ENCODE measurements around the gene NUMA1.

NUMA1 gene

DNA sequence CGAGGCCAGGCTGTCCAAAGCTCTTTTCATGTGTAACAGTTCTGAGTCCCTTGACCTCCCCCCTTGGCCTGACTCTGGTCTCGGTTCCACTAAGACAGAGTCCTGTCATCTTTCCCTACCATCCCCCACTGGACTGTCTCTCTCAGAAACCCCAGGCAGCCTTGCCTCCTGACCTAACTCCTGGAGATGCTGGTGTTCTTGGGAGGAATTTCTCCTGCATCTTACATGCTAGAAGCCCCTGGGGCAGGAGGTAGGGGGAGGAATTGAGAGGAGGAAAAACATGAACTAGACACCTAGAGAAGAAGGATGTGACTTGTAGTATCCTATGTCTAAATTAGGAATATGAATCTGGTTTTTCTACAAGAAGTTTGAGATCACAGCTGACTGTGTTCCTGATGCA, 82.3 kb downstream of the NUMA1 start:
- DNase-seq, result no peak

DNA sequence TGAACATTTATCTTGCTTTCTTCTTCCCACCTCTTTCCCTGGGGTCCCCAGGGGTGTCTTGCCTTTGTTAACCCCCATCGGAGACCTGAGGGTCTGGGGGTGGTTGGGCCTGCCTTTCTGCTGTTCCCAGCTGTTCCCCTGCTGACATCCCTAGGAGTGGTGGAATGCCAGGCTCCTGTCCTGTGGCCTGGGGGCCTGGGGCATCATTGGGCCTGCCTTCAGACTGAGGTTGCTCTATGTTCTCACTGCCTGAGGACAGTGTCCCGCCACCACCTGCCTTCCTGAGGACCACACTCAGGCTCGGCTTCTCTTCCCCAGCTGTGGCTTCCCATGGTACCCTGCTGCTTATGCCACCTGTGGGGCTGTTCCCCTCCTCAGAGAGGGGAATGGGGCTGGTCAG, 82.7 kb downstream of the NUMA1 start:
- no peak for DNase-seq

DNA sequence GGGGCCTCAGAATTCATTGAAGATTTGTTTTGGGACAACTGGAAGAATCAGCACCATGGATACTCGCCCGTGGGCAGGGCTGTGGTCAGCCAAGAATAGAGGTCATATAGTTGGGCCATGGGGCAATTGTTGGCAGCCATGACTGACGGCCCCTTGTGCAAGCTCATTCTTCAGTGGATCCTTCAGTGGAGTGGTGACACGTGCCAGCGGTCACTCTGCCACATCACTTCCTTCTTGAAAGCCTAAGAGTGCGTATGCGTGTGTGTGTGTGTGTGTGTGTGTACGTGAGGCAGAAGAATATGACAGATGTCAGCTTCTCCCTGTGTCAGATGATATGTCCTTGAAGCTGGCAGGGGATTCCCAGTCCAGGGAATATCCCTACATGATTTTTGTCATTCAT, 83.4 kb downstream of the NUMA1 start:
- DNase-seq, result peak; percentile 80

DNA sequence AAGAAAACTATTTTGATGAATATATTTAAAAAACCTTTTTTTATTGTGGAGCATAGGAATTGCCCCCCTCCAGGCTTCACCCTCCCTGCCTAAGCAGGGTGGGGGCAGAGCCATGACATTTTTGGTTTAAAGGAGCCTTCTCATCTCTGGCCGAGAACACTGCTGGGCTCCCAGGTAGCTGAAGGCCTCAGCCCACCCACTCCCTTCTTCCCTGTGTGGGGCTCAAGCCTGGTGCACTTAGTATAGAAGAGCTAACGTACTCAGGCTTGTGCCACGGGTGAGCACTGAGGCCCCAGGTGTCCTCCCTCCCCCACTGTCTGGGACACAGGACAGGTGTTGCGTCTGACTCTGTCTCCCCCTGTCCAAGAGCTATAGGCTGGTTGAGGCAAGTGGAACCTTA, 83.8 kb downstream of the NUMA1 start:
- no peak for DNase-seq

DNA sequence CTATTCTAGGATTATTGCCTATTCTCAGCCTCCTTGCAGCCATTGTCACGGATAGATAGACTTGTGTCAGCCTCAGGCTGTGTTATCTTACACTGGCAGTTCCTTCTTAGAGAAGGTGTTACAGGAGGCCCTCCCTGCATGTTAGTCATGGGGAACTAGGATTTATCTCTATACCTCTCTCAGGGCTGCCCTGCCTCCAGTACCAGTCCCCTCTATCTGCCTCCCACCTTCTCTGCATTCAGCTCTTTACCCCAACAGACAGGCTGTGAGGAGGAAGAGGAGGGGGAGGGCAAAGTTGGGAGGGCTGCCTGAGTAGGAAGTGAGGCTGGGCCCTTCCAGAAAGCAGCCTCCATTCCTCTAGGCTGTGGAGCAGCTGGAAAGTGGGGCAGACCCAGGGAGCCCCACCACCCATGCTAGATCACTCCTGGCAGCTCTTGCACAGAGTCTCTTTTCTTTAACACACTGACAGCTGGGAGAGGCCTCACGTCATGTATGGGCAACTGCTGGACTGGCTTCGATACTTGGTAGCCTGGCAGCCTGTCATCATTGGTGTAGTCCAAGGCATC, 84.5 kb downstream of the NUMA1 start:
- no peak for DNase-seq

DNA sequence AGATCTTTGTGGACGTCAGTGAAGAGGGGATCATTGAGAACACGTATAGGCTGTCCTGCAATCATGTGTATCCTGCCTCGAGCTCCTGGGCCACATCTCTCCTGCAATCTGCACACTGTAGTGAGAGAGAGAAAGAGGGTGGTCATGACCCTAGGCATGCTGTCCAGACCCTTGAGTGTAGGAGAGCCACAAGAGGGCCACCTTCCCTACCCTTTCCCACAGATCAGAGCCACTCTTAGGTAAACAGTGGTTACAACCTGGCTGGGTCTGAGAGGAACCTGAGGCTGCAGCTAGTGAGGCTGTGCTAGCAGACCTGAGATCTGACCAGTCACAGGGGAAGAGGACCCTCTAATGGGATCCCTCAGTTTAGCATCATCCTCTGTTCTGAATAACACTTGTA, 85.6 kb downstream of the NUMA1 start:
- no peak for DNase-seq

DNA sequence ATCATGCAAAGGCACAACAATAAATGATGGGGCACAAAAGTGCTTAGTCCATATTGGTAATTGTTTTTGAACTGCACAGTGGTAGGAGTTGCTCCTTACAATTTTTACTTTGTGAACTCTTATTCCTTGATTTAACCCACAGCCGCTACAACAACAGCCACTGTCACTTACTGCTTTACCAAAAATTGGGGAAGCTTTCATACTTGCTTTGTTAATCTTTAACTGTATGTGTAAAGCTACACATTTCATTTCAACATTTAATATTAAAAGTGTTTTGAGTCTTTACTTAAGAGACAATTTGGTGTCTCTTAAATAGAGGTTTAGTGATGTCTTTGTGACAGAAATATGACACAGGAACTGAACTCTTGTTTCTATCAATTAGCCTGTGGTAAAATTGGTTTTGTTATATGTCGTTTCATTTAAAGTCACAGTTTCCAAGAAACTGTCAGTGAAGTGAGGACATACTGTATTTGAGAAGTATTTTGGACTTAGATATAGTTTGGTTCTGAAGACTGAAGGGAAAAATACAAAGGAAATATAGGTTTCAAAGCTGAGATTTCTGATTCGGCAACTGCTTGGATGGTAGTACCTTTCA, 88.1 kb downstream of the NUMA1 start:
- DNase-seq, result no peak

DNA sequence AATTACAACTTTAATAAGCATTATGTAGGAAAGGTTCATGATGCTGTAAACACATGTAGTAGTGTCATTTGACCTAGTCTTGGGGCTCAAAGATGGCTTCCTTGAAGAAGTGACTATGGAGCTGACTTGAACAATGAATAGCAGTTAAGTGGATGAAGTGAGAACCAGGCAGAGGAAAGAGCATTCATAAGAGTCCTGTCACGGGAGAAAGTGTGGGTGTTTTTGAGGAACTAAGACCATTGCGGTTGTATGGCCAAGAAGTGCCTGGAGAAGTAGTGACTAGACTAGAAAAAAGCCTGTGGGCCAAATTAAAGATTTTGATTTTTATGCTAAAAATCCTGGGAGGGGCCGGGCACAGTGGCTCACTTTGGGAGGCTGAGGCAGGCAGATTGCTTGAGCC, 88.8 kb downstream of the NUMA1 start:
- peak; percentile 36 for DNase-seq

DNA sequence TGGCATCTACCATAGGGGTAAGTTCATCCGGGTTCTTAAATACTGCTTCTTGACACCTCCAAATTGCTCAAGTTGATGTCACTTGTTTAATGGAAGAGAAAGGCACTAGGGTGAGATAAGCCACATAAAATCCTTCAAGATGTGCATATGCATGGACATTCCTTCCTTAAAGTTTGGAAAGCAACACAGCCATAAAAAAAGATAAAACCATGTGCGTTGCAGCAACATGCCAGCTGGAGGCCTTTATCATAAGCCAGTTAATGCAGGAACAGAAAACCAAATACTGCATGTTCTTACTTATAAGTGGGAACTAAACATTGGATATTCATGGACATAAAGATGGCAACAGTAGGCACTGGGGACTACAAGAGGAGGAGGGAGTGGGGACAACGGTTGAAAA, 89.6 kb downstream of the NUMA1 start:
- no peak for DNase-seq

DNA sequence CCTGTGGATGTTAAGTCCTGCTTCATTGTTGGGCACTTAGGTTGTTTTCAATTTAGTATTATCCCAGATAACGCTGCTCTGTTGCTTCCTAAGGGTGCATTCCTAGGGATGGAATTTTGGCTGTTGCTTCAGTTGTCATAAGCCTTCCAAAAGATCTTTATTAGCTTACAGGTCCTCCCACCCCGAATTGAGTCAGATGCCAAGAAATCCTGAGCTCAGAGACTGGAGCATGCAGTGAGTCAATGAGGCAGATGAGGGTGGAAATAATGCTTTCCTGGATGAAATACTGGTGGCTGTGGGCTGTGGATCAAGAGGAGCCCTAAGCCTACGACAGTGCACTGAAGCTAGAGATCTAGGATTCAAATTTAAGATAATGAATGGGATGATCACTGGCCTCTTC, 92.3 kb downstream of the NUMA1 start:
- DNase-seq, result no peak

DNA sequence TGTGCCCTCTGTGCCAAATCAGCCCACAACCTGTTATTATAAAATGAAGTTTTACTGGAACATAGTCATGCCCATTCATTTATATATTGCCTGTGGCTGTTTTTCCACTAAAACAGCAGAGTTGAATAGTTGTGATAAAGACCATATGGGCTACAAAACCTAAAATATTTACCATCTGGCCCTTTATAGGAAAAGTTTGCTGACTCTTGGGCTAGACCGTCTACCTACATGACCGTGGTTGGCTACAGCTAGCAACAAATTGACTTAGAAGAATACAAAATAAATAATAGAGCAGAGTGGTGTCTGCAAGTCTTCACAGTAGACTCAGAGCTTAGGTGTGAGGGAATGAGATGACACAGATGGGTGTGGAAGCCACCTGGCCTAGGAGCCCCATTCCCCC, 92.8 kb downstream of the NUMA1 start:
- no peak for DNase-seq

DNA sequence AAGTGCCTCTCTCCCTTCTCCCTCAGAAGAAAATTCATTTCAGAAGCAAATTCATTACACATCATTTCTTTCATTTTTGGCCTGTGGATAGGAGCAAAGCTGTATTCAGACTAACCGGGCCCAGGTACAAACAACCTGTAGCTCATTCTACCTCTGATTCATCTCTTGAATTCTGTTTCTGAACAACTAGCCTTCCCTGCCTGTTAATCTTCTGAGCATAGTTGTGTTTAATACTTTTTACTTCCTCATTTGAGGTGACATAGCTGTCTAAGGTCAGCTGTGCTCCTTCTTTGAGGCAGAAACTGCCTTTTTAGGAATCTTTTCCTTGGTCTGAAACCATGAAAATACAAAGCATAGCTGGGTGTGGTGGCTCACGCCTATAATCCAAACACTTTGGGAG, 94.2 kb downstream of the NUMA1 start:
- no peak for DNase-seq

DNA sequence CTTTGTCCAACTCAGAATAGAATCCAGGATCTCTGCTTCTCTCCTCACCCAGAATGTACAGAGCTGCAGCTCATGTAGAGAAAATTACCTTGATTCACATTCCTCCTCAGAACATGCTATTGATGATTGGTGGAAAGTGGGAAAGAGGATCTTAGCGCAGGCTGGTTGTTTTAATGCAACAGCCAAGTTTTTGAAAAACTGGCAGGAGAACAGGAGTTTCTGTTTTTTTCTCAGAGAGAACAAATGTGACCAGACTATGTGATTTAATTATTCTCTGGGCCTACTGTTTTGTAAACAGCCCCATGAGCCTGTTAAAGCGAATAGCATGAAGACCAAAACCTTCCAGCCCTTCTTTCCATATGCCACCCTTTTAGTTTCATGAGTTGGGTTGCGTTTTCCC, 100.7 kb downstream of the NUMA1 start:
- DNase-seq, result no peak

DNA sequence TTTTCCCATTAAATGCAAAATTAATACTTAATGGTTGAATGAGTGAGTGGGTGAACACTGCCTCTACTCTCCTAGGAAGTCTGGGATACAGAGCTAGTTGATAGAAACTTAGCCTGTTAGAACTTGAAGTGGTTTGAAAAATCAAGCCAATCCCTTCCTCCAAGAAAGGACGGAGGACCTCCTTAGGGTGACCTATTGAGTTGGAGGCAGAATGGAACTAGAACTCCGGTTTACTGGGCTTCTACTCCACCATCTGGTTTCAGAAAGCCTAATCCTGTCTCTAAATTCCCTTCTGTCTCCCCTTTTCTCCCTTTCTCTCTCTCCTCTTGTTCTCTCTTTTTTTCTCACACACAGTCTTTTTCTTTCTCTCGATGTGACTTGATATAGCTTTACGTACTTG, 101.2 kb downstream of the NUMA1 start:
- no peak for DNase-seq

DNA sequence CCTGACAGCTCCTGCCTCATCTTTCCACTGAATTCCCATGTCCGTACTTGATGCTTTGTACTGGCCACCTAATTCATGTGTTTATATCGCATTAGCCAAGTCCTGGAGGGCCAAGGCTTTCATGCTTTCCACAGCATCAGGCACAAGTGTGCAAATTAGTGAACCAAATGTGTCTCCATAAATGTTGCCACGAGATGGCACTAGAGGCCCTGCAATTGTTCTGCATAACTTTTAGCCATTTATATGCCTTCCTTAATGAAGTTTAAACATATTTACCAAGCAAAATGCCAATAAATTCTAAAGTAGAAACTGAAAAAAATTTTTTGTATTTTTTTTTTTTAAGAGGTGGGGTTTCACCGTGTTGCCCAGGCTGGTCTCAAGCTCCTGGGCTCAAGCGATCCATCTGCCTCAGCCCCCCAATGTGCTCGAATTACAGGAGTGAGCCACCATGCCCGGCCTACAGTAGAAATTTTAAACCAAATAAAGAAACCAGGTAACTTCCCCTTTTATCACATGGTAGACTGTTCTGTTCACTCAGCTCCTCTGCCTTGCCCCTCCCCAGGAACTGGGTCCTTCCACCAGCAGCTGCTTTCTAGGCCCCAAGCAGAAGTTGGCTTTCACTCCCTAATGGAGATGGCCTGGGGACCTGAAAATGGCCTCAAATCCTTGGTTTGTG, 102.5 kb downstream of the NUMA1 start:
- peak; percentile 61 for DNase-seq

DNA sequence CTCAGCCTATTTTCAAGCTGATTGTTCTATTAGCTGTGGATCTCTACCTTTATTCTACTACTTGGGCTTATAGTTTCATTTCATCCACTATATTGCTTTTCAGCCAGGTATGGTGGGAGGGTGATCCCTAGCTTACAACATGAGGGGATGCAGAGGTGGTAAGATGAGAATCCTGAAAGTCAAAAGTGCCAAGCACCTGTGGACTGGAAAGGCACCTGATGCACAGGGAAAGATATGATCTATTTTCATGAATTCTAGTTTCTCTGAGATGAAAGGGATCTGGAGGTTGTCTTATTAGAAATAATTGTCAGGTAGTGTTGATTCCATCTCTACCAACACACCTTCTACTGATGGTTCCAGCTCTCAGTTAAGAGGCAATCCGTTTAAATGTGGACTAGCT, 103.3 kb downstream of the NUMA1 start:
- DNase-seq, result no peak

DNA sequence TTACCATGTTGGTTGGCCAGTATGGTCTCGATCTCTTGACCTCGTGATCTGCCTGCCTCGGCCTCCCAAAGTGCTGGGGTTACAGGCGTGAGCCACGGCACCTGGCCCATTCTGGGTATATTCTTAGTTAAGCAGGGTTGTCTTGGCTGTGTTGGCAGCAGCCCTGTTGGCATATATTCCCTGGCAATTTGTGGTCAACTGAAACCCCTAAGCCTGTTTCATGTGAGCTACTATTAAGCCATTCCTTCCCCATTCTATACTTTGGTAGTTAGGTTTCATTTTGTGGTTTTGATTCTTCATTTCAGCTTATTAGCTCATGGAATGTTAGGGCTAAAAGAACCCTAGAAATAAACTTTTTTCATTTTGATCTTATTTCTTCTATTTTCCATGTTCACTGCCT, 103.8 kb downstream of the NUMA1 start:
- no peak for DNase-seq

DNA sequence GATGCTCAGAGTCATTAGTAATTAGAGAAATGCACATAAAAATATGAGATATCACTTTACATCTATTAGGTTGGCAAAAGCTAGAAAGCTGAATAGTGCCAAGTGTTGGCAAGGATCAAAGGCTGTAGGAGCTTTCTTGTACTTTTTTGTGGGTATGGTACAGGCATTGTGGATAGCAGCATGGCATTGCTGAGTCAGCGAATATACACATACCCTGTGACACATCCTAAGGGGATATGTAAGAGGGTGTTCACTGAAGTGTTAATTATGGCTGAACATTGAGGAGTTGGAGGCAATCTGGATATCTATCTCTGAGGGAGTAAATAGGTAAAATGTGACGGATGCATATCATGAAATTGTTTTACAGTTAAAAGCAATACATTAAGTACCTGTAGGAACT, 108.7 kb downstream of the NUMA1 start:
- DNase-seq, result no peak

DNA sequence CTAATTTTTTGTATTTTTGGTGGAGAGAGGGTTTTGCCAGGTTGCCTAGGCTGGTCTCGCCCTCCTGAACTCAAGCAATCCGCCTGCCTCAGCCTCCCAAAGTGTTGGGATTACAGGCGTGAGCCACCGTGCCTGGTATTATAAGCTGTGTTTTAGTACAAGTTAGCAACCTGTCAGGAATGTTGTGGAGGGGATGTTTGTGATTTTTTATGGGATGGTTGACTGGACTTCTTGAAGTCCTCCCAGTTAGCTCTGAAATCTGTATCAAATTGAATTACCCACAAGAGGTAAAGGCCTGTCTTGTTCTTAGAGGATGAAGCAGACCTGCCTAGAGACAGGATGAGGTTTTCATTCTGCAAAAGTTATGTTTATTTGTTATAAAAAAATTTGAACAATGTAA, 115.7 kb downstream of the NUMA1 start:
- no peak for DNase-seq

DNA sequence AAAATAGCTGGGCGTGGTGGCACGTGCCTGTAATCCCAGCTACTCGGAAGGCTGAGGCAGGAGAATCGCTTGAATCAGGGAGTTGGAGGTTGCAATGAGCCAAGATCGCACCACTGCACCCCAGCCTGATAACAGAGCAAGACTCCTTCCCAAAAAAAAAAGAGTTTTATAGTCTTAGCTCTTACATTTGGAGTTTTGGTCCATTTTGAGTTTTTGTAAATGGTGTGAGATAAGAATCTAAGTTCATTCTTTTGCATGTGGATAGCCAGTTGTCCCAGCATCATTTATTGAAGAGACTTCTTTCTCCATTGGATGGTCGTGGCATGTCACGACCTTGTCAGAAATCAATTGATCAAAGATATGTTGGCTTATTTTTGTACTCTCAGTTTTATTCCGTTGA, 116.9 kb downstream of the NUMA1 start:
- DNase-seq, result no peak

DNA sequence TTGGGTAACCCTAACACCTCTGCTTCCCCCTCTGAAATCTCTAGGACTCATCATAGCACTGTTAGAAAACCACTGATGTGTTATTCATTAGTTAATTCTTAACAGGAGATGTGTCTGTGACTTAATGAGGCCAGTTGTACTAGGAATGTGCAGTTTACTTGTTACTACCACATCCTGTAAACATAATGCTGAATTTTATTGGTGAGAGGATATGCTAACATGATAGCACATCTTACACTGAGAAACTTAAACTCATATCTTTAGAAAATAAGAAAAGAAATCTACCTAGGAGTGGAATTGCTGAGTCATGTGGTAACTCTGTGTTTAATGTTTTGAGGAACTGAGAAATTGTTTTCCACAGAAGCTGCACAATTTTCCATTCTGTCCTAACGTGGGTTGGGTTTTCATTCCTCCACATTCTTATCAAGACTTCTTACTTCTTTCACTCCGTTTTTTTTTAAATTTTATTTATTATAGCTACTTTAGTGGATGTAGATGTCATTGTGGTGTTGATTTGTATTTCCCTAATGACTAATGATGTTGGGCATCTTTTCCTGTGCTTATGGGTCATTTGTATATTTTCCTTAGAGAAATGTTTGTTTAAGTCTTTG, 117.8 kb downstream of the NUMA1 start:
- DNase-seq, result no peak

DNA sequence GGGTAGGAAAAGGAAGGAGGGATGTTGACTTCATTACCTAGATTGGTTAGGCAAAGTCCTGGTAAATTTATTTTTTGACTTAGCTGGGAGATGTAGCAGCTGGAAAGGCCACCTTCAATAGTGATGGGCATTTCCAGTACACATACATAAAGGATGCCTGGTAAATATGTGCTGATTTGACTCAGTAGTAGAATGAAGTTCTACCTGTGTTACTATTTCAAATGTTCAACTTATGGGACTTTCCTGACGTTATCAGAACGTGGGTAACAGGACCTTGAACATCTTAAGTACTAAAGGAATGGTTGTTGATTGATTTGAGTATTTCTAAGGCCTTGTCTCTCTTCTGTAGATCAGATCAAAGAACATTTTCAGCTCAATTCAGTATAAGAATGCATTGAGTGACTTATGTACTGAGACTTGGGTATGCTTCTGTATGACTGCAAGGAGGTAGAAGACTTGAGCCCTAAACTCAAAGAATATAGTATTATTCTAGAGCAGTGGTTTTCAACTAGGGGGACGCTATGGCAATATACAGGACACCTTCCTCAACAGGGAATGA, 124.4 kb downstream of the NUMA1 start:
- no peak for DNase-seq
